ENCODE data around the gene FAM187B.
"Not testable (repeated sequence)": the region's sequence is repeated elsewhere in the genome, so short reads cannot be mapped to it uniquely, and the experiment has no call there.

The FAM187B gene

DNA sequence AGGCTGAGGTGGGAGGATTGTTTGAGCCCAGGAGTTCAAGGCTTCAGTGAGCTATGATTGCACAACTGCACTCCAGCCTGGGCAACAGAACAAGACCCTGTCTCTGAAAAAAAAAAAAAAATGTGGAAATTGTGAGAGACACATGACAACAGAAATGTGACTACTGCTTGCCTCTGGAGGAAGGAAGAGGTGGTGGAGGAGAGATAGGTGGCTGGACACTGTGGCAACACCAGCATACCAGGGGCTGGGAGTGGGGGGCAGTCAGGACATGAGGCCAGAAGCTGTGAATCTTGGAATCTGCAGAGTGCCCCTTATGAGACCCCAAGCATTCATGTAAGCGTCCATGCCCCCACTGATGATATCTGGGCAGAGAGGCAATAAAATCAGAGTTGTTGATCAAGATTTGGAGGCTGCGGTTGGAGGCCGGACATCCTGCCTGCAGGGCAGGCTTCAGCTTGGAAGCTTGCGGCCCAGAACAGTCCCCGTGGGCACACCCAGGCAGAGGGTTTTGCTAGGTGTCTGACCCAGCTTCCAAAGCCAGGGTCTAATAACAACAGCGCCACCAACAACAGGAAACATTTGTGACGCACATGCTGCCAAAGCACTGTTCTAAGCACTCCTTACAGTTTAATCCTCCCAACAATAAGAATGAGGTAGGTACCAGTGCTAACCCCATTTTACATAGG, 16.9 kb downstream of the FAM187B start:
- DNase-seq, result no peak

DNA sequence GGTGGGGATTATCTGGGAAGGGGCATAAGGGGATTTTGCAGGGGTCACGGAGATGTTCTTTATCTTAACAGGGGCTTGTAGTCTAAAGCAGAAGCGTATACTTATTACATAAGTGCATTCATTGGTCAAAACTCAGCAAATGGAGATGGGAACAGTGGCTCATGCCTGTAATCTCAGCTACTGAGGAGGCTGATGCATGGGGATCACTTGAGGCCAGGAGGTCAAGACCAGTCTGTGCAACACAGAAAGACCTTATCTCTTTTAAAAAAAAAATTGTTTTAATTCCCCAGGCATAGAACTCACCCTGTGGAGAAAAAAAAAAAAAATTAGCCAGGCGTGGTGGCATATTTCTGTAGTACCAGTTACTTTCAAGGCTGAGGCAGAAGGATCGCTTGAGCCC, 18.9 kb downstream of the FAM187B start:
- DNase-seq, result no peak

DNA sequence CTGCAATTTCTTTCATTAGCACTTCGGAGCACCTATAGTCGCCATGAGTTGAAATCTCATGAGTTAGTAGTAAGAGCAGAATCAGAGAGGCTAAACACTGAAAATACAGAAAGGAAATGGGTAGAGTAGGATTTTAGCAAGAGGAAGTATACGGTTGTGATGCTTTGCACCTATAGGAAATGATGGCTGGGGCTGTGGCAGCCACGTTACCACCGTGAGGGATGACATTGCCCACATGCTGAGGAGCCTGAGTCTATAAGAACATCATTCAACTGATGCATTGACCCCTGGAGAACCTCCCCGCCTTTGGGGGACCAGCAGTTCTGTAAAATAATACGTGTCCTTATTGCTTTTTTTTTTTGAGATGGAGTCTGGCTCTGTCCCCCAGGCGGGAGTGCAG, 20.4 kb downstream of the FAM187B start:
- DNase-seq, result no peak

DNA sequence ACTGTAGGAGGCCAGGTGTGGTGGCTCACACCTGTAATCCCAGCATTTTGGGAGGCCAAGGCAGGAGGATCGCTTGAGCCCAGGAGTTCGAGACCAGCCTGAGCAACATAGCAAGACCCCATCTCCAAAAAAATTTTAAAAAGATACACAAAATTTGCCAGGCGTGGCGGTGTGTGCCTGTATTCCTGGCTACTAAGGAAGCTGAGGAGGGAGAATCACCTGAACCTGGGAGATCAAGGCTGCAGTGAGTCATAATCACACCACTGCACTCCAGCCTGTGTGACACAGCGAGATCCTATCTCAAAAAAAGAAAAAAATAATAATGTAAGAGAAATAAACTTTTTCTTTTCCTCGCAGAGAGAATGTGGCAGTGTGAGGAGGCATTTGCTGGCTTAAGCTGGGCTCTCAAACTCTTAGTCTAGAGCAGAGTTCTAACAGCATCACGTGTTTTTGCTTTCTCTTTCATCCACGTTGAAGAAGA, 21.1 kb downstream of the FAM187B start:
- DNase-seq, result no peak

DNA sequence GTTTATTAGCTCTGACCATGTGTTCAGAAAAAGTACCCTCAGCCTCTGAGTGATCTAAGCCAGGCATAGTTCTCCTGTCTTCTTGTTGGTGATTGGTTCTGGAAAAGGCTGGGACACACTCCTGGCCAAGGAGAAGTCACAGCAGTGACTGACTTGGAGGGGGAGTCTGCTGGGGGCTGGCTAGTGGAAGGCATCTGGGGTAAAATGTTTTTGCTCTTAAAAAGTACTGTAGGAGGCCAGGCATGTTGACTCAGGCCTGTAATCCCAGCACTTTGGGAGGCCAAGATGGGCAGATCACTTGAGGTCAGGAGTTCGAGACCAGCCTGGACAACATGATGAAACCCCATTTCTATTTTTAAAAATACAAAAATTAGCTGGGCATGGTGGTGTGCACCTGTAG, 21.7 kb downstream of the FAM187B start:
- DNase-seq, result no peak

DNA sequence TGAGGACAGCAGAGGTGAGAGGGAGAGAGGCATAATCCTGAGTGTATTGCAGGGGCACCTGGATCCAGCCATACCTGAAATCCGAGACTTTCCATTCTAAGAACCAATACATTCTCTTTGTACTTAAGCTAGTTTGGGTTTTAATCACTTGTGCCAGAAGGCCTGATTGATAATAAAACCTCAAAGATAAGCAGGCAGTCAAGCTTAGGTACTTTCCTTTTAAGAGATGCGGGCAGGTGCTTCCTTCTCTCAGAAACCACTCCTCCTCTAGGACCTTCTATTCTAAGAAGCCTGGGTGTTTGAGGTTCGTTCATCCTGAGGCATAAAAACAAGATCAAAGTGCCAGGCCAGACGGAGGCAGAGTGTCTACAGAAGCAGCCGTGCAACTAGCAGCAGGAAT, 22.2 kb downstream of the FAM187B start:
- DNase-seq, result peak; percentile 1

DNA sequence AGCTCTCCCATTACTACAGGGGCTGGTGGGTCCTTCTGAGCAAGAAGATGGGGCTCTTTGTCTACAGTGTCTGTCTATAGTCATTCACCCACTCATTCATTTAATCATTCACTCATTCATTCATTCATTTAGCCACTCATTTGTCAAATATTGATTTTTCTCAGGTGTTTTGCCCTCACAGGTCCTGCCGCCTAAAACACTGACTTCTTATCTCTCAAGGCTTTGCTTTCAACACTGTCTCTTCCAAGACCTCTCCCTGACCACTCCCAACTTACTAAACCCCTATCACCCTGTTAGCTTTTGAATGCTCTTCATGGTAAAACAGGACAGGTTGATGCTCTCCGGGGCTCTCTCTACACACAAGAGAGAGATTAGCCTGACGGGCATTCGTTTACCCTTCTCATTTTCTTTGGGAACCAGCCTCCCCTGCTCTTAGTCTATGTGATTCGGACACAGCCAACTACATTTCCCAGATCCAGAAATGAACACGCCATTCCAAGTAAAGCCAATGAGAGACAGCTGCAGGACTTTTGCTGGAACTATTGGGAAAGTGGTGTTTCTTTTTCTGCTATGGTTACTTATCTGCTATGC, 22.7 kb downstream of the FAM187B start:
- DNase-seq, result no peak

DNA sequence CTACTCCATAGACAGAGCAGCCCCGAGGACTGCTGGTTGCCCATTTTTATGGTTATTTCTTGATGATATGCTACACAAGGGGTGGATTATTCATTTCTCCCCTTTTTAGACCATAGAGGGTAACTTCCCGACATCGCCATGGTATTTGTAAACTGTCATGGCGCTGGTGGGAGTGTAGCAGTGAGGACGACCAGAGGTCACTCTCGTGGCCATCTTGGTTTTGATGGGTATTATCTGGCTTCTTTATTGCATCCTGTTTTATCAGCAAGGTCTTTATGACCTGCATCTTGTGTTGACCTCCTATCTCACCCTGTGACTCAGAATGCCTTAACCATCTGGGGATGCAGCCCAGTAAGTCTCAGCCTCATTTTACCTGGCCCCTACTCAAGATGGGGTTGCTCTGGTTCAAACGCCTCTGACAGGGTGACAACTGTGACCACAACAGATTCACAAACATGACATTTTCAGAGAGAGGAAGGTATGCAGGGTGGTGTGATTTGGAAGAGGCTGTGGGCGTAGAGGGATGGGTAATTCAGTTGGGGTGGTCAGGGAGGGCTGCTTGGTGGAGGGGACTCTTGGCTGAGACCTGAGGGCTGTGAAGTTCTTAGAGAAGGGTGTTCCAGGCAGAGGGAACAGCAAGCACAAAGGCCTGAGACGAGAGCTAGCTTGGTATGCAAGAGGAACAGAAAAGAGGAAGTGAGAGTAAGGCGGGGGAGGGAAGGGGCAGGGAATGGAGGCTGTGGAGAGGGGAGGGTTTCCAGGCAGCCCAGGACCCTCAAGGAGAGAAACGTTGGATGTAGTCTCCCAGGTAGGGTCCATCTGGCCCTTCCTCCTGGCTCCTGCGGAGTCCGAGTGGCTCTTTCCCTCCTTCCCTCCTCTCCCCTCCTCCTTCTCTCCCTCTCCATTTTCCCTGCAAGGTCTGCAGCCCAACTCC, 23.5 kb downstream of the FAM187B start:
- DNase-seq, result no peak

DNA sequence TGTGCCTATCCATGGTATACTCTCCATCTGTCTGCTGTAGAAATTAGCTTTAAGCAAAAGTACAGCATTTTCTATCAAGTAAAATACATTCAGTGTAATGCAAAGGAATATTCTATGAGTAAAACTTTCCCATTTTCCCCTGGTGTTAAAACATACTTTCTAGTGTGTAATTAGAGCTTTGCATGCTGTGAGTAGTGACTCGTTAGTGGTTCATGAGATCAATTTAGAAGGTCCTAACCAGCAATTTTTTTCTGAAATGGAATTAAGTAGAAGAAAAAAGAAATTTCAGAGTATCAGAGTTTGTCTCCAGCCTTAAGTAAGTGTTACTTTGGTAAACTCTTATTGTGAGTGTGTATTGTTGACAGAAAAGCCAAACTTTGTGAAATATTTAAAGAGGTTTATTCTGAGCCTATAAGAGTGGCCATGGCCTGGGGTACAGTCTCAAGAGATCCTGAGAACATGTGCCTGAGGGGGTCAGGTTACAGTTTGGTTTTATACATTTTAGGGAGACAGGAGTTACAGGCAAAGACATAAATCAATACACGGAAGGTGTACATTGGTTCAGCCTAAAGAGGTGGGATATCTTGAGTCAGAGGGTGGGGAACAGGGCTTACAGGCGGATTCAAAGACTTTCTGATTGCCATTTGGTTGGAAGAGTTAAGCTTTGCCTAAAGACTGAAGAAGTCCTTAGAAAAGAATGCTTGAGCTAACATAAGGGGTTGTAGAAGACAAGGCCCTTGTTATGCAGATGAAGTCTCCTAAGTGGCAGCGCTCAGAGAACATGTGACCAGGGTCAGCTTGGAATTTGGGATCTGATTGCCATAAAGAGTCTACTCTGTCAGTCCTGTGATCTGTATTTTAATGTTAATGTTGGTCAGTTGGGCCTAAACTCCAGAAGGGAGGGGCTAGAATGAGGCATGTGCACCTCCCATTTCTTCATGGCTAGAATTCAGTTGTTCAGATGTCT, 25.5 kb downstream of the FAM187B start:
- DNase-seq, result no peak

DNA sequence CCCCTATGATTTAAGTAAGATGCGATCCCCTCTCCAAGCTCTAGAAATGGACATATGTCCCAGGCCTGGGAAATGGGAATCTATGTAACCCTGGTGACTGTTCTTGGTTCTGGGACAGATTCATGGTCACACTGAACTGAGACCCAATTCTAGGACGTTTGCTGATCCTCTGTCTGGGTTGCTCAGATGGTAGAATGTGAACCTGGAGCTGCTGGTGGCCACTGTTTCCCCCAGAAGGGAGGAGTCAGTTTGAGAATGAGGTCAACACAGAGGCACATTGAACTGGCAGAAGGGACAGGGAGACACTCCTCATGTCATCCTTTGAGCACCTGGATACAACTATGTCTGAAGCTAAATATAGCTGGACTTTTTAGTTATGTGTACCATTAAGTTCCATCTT, 29.1 kb downstream of the FAM187B start:
- no peak for DNase-seq

DNA sequence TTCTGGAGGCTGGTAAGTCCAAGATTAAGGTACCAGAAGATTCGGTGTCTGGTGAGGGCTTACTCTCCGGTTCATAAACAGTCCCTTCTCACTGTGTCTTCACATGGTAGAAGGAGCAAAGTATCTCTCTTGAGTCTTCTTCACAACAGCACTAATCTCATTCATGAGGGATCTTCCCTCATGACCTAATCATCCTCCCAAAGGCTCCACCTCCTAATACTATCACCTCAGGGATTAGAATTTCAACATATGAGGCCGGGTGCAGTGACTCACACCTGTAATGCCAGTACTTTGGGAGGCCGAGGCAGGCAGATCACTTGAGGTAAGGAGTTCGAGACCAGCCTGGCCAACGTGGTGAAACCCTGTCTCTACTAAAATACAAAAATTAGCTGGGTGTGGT, 31.7 kb downstream of the FAM187B start:
- not testable (repeated sequence) for DNase-seq

DNA sequence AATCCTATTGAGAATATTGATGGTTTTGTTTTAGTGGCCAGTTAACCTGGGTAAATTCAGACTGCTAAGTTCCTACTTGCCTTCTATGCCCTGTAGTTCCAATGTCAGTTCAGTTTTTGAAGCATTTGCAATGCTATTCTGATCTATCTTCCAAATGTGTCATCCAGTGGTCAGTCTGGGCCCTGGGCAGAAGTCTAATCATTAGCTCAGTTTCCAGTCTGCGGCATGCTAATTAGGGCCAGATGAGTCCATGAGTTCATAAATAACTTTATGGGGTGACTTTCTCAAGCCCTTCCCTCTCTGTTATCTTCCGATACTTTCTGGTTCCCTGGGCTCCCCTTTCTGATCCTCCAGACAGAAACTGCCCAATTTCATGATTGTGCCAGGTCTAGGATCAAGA, 32.7 kb downstream of the FAM187B start:
- no peak for DNase-seq

DNA sequence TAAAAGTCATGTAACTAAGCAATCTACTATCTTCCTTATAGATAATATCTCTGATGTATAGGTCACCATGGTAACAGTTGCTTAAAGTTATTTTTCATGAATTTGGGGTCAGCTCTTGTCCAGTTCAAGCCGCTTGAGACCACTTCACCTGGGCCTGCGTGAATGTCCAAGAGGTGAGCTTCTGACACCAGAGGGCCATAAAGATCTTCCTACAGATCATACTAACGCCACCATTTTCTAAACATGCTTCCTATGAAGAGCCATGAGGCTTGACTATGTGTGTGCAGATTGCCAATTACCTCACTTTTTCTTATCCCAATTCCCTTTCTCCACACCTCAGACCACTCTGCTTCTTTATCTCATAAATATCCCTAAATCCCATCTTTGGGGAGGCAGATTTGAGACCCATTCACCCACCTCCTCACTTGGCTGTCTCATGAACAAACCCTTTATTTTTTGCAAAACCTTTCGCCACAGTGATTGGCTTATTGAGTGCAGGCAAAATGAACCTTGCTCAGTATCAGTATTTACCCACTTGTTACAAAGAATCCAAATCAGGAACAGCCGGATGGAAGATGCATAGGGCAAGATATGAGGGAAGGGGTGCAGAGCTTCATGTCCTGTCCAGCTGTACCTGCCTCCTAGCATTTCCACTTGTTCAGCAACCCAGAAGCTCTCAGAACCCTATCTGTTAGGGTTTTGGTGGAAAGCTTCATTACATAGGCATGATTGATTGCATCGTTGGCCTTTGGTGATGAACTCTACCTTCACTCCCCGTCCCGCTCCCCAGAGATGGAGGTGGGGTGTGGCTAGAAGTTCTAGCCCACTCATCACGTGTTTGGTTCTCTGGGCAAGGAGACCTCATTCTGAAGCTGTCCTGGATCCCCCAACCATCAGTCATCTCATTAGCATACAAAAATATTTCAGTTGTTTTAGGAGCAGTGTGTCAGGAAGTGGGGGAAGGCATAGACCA, 34.2 kb downstream of the FAM187B start:
- no peak for DNase-seq

DNA sequence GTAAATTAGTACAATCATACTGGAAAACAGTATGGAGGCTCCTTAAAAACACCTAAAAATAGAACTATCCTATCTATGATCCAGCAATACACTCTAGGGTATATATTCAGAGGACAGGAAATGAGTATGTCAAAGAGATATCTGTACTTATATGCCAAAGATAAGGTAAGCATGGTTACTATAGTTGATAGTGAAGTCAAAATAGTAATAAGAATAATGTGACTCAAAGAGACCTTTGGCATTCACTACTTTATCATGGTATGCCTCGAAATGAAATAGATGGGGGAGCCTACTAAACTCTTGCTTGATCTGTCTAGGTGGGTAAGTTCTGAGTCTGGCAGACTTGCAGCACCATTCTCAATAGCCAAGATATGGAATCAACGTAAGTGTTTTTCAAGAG, 43.7 kb downstream of the FAM187B start:
- no peak for DNase-seq

DNA sequence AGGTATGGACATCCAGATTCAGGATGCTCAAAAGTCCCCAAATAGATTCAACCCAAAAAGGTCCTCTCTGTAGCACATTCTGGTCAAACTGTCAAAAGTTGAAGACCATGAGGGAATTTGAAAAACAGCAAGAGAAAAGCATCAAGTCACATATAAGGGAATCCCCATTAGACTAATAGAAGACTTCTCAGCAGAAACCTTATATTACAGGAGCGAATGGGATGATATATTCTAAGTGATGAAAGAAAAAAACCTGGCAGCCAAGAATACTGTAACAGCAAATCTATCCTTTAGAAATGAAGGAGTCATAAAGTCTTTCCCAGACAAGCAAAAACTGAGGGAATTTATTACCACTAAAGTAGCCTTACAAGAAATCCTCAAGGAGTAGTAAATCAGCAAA, 44.3 kb downstream of the FAM187B start:
- DNase-seq, result no peak

DNA sequence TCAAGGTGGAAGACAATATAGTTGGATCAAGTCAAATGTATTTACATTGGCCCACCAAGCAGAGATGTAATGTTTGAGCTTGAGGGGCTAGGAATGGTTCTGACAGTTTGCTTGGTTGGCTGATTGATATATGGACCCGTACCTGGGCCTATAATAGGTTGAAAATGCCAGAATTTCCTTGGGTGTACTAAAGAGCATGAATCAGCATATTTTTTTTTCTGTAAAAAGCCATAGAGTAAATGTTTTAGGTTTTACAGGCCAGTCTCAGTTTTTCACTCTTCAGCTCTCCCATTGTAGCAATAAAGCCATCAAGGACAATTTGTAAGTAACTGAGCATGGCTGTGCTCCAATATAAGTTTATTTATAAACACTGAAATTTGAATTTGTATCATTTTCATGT, 47.2 kb downstream of the FAM187B start:
- DNase-seq, result no peak

DNA sequence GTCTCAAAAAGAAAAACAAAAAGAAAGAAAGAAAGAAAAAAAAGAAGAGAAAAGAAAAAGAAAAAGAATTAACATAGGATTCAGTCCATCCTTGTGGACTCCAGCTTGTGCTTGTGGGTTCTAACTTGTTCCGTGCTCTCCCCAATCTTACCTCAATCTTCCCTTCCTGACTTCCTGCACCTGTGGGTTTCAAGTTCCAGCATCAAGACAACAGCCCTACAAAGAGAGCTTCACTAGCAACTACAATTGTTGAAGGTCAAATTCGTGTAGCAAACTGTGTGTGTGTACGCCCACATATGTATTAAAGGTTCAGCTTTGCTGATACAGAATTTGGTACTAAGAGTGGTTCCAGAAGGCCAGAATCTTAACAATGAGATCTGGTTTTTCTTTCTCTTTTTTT, 48.7 kb downstream of the FAM187B start:
- no peak for DNase-seq

DNA sequence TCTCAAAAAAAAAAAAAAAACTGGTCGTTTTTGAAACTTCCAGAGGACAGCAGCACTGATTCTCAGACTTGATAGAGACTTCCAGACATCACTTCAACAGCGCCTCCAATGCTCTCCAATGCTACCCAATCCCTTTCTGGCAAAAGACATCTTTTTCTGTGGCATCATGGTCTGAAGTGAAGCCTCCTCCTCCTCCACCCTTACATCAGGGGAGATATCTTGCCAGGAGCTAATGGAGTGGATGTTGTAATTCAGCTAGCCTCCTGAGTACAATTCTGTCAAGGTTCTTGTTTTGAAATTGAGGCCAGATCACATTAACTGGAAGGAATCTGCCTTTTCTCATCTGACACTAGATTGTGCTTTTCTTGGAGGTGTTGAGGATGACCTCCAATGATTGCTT, 49.8 kb downstream of the FAM187B start:
- DNase-seq, result no peak

DNA sequence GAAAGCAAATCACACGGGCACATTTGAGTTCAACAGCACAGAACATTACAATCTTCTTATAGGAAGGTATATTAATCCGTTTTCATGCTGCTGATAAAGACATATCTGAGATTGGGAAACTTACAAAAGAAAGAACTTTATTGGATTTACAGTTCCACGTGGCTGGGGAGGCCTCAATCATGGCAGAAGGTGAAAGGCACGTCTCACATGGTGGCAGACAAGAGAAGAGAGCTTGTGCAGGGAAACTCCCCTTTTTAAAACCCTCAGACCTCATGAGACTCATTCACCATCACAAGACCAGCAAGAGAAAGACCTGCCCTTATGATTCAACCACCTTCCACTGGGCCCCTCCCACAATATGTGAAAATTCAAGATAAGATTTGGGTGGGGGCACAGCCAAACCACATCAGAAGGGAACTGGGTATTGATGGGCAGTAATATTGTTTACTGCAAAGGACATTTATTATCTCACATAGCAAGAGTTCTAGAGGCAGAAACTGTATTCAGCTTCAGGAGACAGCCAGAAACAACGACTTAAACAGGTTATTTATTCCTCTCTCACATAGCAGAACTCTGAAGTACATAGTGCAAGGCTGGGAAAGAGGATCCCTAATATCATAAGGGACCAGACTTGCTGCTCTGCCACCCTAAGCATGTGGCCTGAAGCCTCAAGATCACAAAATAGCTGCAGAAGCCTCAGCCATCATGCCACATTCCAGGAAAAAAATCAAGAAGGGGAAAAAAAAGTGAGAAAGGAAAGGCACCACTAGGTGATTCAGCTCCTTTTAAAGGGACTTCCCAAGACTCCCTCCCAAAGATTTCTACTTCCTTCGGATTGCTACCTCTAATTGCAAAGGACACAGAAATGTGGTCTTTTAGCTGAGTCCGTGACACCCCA, 50.9 kb downstream of the FAM187B start:
- no peak for DNase-seq

DNA sequence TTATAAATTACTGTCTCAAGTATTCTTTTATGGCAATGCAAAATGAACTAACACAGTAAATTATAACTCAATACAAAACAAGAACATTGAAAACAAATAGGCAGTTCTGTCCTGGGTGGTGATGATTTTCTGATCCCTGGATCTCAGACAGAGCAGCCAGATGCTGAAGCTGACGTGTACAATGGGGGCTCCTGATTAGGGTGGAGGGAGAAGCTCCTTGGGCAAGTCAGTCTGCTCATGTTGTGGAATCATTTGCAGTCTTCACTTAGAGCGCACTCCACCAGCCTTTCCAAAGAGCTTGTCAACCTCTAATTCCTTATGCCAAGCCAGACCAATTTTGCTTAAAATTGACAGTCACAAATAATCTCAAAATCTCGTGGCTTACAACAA, 52.4 kb downstream of the FAM187B start:
- DNase-seq, result no peak
